Measurements from ENCODE around the gene PECR.

PECR gene

DNA sequence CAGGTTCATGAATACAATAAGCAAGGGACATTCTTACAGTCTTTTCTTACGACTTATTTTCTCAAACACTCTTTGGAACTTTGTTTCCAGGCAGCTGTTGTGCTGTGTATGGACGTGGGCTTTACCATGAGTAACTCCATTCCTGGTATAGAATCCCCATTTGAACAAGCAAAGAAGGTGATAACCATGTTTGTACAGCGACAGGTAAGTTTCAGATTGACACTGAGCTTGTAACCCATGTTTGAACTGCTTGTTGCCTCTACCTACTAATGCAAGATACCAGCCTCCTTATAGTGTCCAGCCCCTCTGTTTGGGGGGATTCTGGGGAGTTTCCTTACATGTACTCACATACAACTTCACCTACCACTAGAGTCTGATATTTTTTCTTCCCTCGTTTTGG is 31.3 kb upstream of the PECR start:
- Histone ChIP-seq H3K4me3 (ENCODE audit: low read length) (no peak overlapping the region), H3K9me2 (replicated peaks; ENCODE audit: insufficient read depth, low read length) (no peaks in the 10 kb centered on the region), H3K36me3 (replicated peaks; ENCODE audit: insufficient read depth, low read length) (peaks cover 18% of the 10 kb centered on the region), H3K9ac (ENCODE audit: low read length) (peak overlapping the region; percentile 37; the same call in 1 of the 2 replicates), H3K27me3 (replicated peaks; ENCODE audit: insufficient read depth, low read length) (no peaks in the 10 kb centered on the region), H3K27ac (ENCODE audit: low read length) (peak overlapping the region; percentile 97), H4K20me1 (ENCODE audit: insufficient read depth, low read length) (0 out of 2 replicates have a peak, but pooled peaks cover 7% of the 10 kb centered on the region), H3K4me2 (ENCODE audit: low read depth, low read length) (peak overlapping the region; percentile 72), H3K4me1 (ENCODE audit: low read length) (peaks cover 47% of the 10 kb centered on the region), H3K9me3 (replicated peaks; ENCODE audit: insufficient read depth, low read length) (no peaks in the 10 kb centered on the region), H3F3A (ENCODE audit: insufficient read depth, low read length) (peaks cover 49% of the 10 kb centered on the region), H3K79me2 (ENCODE audit: low read length) (peaks cover 76% of the 10 kb centered on the region), H2AFZ (ENCODE audit: low read length) (no peak overlapping the region)
- no peak for DNase-seq
- TF ChIP-seq EZH2 (optimal IDR thresholded peaks at IDR 0.05; ENCODE audit: low read depth, low read length) (no peak), EZH2phosphoT487 (IDR thresholded peaks at IDR 0.05; ENCODE audit: low read length) (no peak)
- TF ChIP-seq, protein P1, sequence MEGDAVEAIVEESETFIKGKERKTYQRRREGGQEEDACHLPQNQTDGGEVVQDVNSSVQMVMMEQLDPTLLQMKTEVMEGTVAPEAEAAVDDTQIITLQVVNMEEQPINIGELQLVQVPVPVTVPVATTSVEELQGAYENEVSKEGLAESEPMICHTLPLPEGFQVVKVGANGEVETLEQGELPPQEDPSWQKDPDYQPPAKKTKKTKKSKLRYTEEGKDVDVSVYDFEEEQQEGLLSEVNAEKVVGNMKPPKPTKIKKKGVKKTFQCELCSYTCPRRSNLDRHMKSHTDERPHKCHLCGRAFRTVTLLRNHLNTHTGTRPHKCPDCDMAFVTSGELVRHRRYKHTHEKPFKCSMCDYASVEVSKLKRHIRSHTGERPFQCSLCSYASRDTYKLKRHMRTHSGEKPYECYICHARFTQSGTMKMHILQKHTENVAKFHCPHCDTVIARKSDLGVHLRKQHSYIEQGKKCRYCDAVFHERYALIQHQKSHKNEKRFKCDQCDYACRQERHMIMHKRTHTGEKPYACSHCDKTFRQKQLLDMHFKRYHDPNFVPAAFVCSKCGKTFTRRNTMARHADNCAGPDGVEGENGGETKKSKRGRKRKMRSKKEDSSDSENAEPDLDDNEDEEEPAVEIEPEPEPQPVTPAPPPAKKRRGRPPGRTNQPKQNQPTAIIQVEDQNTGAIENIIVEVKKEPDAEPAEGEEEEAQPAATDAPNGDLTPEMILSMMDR (IDR thresholded peaks at IDR 0.05; ENCODE audit: low read length): no peak

DNA sequence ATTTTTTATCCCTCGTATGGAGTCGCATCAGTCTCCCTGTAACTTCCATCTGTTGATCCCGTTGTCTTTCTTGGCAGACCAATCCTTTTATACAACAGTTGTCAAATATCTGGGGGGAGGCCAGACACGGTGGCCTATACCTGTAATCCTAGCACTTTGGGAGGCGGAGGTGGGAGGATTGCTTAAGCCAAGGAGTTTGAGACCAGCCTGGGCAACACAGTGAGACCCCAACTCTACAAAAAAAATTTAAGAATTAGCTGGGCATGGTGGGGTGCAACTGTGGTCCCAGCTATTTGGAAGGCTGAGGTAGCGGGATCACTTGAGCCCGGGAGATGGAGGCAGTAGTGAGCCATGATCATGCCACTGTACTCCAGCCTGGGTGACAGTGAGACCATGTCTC is 29.5 kb upstream of the PECR start:
- H3K27ac ChIP-seq (ENCODE audit: low read length): peak overlapping the region; percentile 97
- peak overlapping the region; percentile 94; the same call in 1 of the 2 replicates for H3K9ac ChIP-seq (ENCODE audit: low read length)
- no peaks in the 10 kb centered on the region for H3K9me2 ChIP-seq (replicated peaks; ENCODE audit: insufficient read depth, low read length)
- peaks cover 58% of the 10 kb centered on the region for H3K79me2 ChIP-seq (ENCODE audit: low read length)
- no peaks in the 10 kb centered on the region for H4K20me1 ChIP-seq (ENCODE audit: insufficient read depth, low read length)
- peaks cover 47% of the 10 kb centered on the region for H3K4me1 ChIP-seq (ENCODE audit: low read length)
- no peak for DNase-seq
- peak overlapping the region; percentile 81; the same call in 1 of the 2 replicates for H3K4me3 ChIP-seq (ENCODE audit: low read length)
- H3K36me3 ChIP-seq (replicated peaks; ENCODE audit: insufficient read depth, low read length): peaks cover 9% of the 10 kb centered on the region; the same call in 1 of the 2 replicates
- TF ChIP-seq EZH2phosphoT487 (IDR thresholded peaks at IDR 0.05; ENCODE audit: low read length): no peak
- TF ChIP-seq, protein P1 (IDR thresholded peaks at IDR 0.05; ENCODE audit: low read length): no peak
- TF ChIP-seq EZH2 (optimal IDR thresholded peaks at IDR 0.05; ENCODE audit: low read depth, low read length): no peak
- peak overlapping the region; percentile 72 for H3K4me2 ChIP-seq (ENCODE audit: low read depth, low read length)
- no peaks in the 10 kb centered on the region for H3K9me3 ChIP-seq (replicated peaks; ENCODE audit: insufficient read depth, low read length)
- no peaks in the 10 kb centered on the region for H3K27me3 ChIP-seq (replicated peaks; ENCODE audit: insufficient read depth, low read length)
- H3F3A ChIP-seq (ENCODE audit: insufficient read depth, low read length): peaks cover 49% of the 10 kb centered on the region
- H2AFZ ChIP-seq (ENCODE audit: low read length): no peak overlapping the region

DNA sequence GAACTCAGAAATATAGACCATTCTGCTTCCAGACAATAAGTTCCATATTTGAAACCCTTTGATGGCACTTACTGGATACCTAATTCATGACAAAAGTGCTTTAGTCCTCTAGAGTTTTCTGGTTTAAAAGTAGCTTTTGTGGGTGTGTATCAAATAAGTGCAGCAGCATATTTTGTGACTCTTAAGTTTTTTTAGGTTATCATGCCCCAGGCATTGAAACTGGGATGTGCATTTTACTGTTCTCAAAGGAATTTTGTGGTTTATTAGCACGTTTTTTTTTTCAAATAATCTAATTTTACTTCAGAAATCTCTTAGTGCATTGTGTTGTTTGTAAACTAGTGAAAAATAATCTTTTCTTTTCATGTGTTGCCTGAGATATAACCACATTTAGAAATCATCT is 29.0 kb upstream of the PECR start:
- TF ChIP-seq, protein P1 (IDR thresholded peaks at IDR 0.05; ENCODE audit: low read length): no peak
- TF ChIP-seq EZH2 (optimal IDR thresholded peaks at IDR 0.05; ENCODE audit: low read depth, low read length) (no peak), EZH2phosphoT487 (IDR thresholded peaks at IDR 0.05; ENCODE audit: low read length) (no peak)
- H3K4me3 ChIP-seq (ENCODE audit: low read length): peak overlapping the region; percentile 81
- H3K27me3 ChIP-seq (replicated peaks; ENCODE audit: insufficient read depth, low read length): no peaks in the 10 kb centered on the region
- H3K27ac ChIP-seq (ENCODE audit: low read length): peak overlapping the region; percentile 97
- peak overlapping the region; percentile 72 for H3K4me2 ChIP-seq (ENCODE audit: low read depth, low read length)
- no peaks in the 10 kb centered on the region for H3K9me3 ChIP-seq (replicated peaks; ENCODE audit: insufficient read depth, low read length)
- H3K9me2 ChIP-seq (replicated peaks; ENCODE audit: insufficient read depth, low read length): no peaks in the 10 kb centered on the region
- peak overlapping the region; percentile 94; the same call in 1 of the 2 replicates for H3K9ac ChIP-seq (ENCODE audit: low read length)
- no peak overlapping the region for H2AFZ ChIP-seq (ENCODE audit: low read length)
- no peak for DNase-seq
- H3K36me3 ChIP-seq (replicated peaks; ENCODE audit: insufficient read depth, low read length): peaks cover 4% of the 10 kb centered on the region; the same call in 1 of the 2 replicates
- H3F3A ChIP-seq (ENCODE audit: insufficient read depth, low read length): peaks cover 49% of the 10 kb centered on the region
- no peaks in the 10 kb centered on the region for H4K20me1 ChIP-seq (ENCODE audit: insufficient read depth, low read length)
- peaks cover 47% of the 10 kb centered on the region for H3K4me1 ChIP-seq (ENCODE audit: low read length)
- H3K79me2 ChIP-seq (ENCODE audit: low read length): peaks cover 53% of the 10 kb centered on the region

All from MM.1S (cell line).